IMR-90 (cell line): ENCODE results near the gene KIAA1328. TPM values are rescaled to one million over a fixed set of nuclear protein-coding genes. Genes with fewer than 3 reads are reported as not detected.

Experiments used
- ATAC-seq: fragments of 200-7000 bp; cut with Tn5 transposase; 2 replicates; pipeline ENCODE4 v1.9.1; 2020; ENCODE audit warnings: low read depth, mild to moderate bottlenecking, moderate library complexity
- BruUV-seq: library from RNA; stranded (reverse); fragments of 400-500 nt; replicated peaks from 2 replicates; lab custom pipeline; 2021; lab: Mats Ljungman, UMichigan
- CTCF ChIA-PET: fragments of 300-600 bp; formaldehyde crosslinking; extraction: SDS; loops from one replicate; lab custom pipeline; 2021; ENCODE audit warnings: antibody characterized with exemption; lab: Yijun Ruan, JAX
- POLR2A ChIA-PET: fragments of 300-600 bp; sonication (Branson Sonifier 250); formaldehyde crosslinking; loops from one replicate; lab custom pipeline; 2022; ENCODE audit warnings: antibody characterized with exemption; ENCODE audit not compliant: unreplicated experiment; lab: Charles Lee
- DNase-seq: peaks from one replicate; pipeline ENCODE4 v3.0.0; 2013
- H2AFZ ChIP-seq: replicated peaks from 2 replicates; pipeline ENCODE3; 2013; ENCODE audit warnings: low read length, mild to moderate bottlenecking; ENCODE audit not compliant: poor library complexity
- H2AK5ac ChIP-seq: 2 replicates; pipeline ENCODE4 v1.6.1; 2013; ENCODE audit warnings: low read depth, low read length, inconsistent platforms
- H2AK9ac ChIP-seq: replicated peaks from 2 replicates; pipeline ENCODE3; 2013; ENCODE audit warnings: mild to moderate bottlenecking, low read depth, low read length, moderate library complexity; ENCODE audit not compliant: poor library complexity
- H2BK120ac ChIP-seq: 2 replicates; pipeline ENCODE4 v1.6.1; 2013; ENCODE audit warnings: low read depth, low read length, inconsistent platforms
- H2BK15ac ChIP-seq: 3 replicates; pipeline ENCODE4 v1.6.1; 2013; ENCODE audit warnings: low read depth, low read length, inconsistent platforms
- H2BK20ac ChIP-seq: 2 replicates; pipeline ENCODE4 v1.6.1; 2013; ENCODE audit warnings: low read depth, mild to moderate bottlenecking, inconsistent platforms, low read length, moderate library complexity
- H2BK5ac ChIP-seq: 2 replicates; pipeline ENCODE4 v1.6.1; 2013; ENCODE audit warnings: mild to moderate bottlenecking, low read depth, low read length, inconsistent platforms; ENCODE audit not compliant: poor library complexity, severe bottlenecking
- H3K14ac ChIP-seq: replicated peaks from 2 replicates; pipeline ENCODE4 v1.6.1; 2013; ENCODE audit warnings: low read depth, low read length, inconsistent platforms
- H3K18ac ChIP-seq: 2 replicates; pipeline ENCODE4 v1.6.1; 2013; ENCODE audit warnings: low read depth, low read length, control low read depth
- H3K23ac ChIP-seq: 2 replicates; pipeline ENCODE4 v1.6.1; 2013; ENCODE audit warnings: low read depth, low read length, inconsistent platforms
- H3K27ac ChIP-seq: 2 replicates; pipeline ENCODE4 v1.5.1; 2013; ENCODE audit warnings: mild to moderate bottlenecking, control low read depth, low read length; ENCODE audit not compliant: insufficient read depth
- H3K27me3 ChIP-seq: 2 replicates; pipeline ENCODE4 v1.6.1; 2013; ENCODE audit warnings: low read length; ENCODE audit not compliant: control insufficient read depth, insufficient read depth
- H3K36me3 ChIP-seq: 2 replicates; pipeline ENCODE4 v1.6.1; 2013; ENCODE audit warnings: low read length, mixed read lengths; ENCODE audit not compliant: control insufficient read depth, insufficient read depth
- H3K4ac ChIP-seq: 2 replicates; pipeline ENCODE4 v1.6.1; 2013; ENCODE audit warnings: low read depth, low read length, inconsistent platforms
- H3K4me1 ChIP-seq: 2 replicates; pipeline ENCODE4 v1.6.1; 2013; ENCODE audit warnings: low read length, mixed read lengths; ENCODE audit not compliant: control insufficient read depth, insufficient read depth
- H3K4me2 ChIP-seq: 2 replicates; pipeline ENCODE4 v1.6.1; 2013; ENCODE audit warnings: low read depth, mild to moderate bottlenecking, control low read depth, low read length, moderate library complexity
- H3K4me3 ChIP-seq: 2 replicates; pipeline ENCODE4 v1.5.1; 2013; ENCODE audit warnings: low read depth, mild to moderate bottlenecking, control low read depth, low read length, moderate library complexity; ENCODE audit not compliant: insufficient read depth
- H3K56ac ChIP-seq: 2 replicates; pipeline ENCODE4 v1.6.1; 2013; ENCODE audit warnings: low read length, inconsistent platforms; ENCODE audit not compliant: insufficient read depth; ENCODE audit errors: extremely low read depth
- H3K79me1 ChIP-seq, 2 experiments: 2 replicates each; pipeline ENCODE4 v1.6.1; 2013; ENCODE audit warnings: low read length in 2 of 2, inconsistent platforms in 1 of 2, low read depth in 1 of 2
- H3K9ac ChIP-seq: 2 replicates; pipeline ENCODE4 v1.6.1; 2013; ENCODE audit warnings: low read depth, low read length, control low read depth
- H3K9me1 ChIP-seq: 2 replicates; pipeline ENCODE4 v1.6.1; 2013; ENCODE audit warnings: low read length, inconsistent platforms; ENCODE audit not compliant: insufficient read depth
- H3K9me3 ChIP-seq: 2 replicates; pipeline ENCODE4 v1.6.1; 2013; ENCODE audit warnings: low read length; ENCODE audit not compliant: control insufficient read depth, insufficient read depth
- H4K20me1 ChIP-seq: 2 replicates; pipeline ENCODE4 v1.6.1; 2013; ENCODE audit warnings: low read length, inconsistent platforms; ENCODE audit not compliant: insufficient read depth
- H4K5ac ChIP-seq: 2 replicates; pipeline ENCODE4 v1.6.1; 2013; ENCODE audit warnings: mild to moderate bottlenecking, low read depth, low read length, control low read depth
- H4K8ac ChIP-seq, 2 experiments: 2 replicates each; pipeline ENCODE4 v1.6.1; 2013; ENCODE audit warnings: low read depth in 2 of 2, low read length in 2 of 2, control low read depth in 1 of 2, inconsistent platforms in 1 of 2
- H4K91ac ChIP-seq: 2 replicates; pipeline ENCODE4 v1.6.1; 2013; ENCODE audit warnings: low read depth, low read length, inconsistent platforms; ENCODE audit not compliant: insufficient read depth
- CEBPB ChIP-seq: IDR thresholded peaks from 2 replicates; pipeline ENCODE4 v1.6.1; 2012; ENCODE audit warnings: low read depth, low read length, improper control_type of control experiment
- RFX5 ChIP-seq: IDR thresholded peaks from 2 replicates; pipeline ENCODE4 v1.8.0; 2012; ENCODE audit warnings: low read depth, mild to moderate bottlenecking, low read length, moderate library complexity
- WGBS, 2 experiments: methylation state at CpG; one replicate each; pipeline versions ENCODE4 v1.1.5 to v1.1.7; 2013; ENCODE audit warnings: missing lambda C conversion rate in 2 of 2; ENCODE audit not compliant: insufficient read length in 1 of 2; ENCODE audit errors: extremely low coverage in 2 of 2; 5-methylcytosine and 5-hydroxymethylcytosine counted together
- dilution Hi-C: fragments of 300-500 bp; cut with HindIII; formaldehyde crosslinking; loops from one replicate; pipeline ENCODE4 v1.14.3; 2018; ENCODE audit warnings: low sequenced_read_pairs; ENCODE audit not compliant: unreplicated experiment
- in situ Hi-C: fragments of 300-500 bp; cut with MboI; formaldehyde crosslinking; loops from 3 replicates; pipeline ENCODE4 v1.14.3; 2019; ENCODE audit warnings: low sequenced_read_pairs, inconsistent platforms, mixed read lengths
- intact Hi-C: fragments of 100-400 bp; cut with micrococcal nuclease; formaldehyde crosslinking; loops from 2 replicates; pipeline ENCODE4 v1.10.0; 2022
- polyA plus RNA-seq, 3 experiments: library from polyadenylated mRNA; depleted of rRNA; stranded (reverse); fragments of >200 nt; gene quantifications; 2 replicates each; pipeline ENCODE4 v1.2.3, GENCODE V29; 2012; ENCODE audit warnings: low replicate concordance in 1 of 3
- total RNA-seq: library from RNA; depleted of rRNA; stranded (reverse); fragments of >200 nt; gene quantifications from 2 replicates; pipeline ENCODE4 v1.2.3, GENCODE V29; 2012

KIAA1328 gene
- total and polyA plus RNA-seq, 2 of the 4 experiments (the other 2 are of a cell fraction): 2.4 to 7.0 TPM

DNA sequence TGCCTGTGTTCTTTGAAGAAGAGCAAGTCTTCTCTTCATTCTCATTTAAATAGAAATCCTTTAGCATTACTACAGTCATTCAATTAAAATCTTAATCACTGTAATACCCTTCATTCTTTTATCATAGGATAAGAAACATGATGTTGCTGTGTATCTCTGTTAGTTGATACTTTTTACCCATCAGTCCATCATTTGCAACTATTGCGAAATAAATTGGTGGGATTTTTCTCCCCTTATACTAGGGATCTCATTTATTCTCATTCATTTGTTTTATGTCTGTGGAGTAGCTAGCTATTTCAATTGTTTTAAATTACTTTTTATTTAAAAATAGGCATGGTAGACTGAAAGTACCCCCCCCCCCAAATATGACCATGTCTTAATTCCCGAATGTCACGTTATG is 235.3 kb downstream of the KIAA1328 start:
- Histone ChIP-seq H4K20me1 (no peaks in the 10 kb centered on the region), H3K79me1 (no peaks in the 10 kb centered on the region), H2BK15ac (no peak overlapping the region), H4K91ac (no peak overlapping the region), H4K8ac (no peak overlapping the region), H3K23ac (no peak overlapping the region), H3K14ac (no peak overlapping the region), H2AK5ac (no peak overlapping the region), H3K9ac (no peak overlapping the region), H3K27ac (no peak overlapping the region), H3K4me2 (no peak overlapping the region), H3K36me3 (no peaks in the 10 kb centered on the region), H2BK20ac (no peak overlapping the region), H3K9me1 (no peaks in the 10 kb centered on the region), H3K56ac (no peak overlapping the region), H3K18ac (no peak overlapping the region), H3K4ac (no peak overlapping the region), H2AK9ac (no peak overlapping the region), H3K4me3 (no peak overlapping the region), H3K27me3 (no peaks in the 10 kb centered on the region), H3K4me1 (no peaks in the 10 kb centered on the region), H3K9me3 (no peaks in the 10 kb centered on the region), H2BK120ac (no peak overlapping the region), H2BK5ac (no peak overlapping the region), H2AFZ (no peak overlapping the region), H4K5ac (no peak overlapping the region)
- no peak for DNase-seq
- in situ Hi-C loops: no loop called here
- intact Hi-C loops: no loop called here
- no TSS peak for BruUV-seq
- TF ChIP-seq CEBPB (peak; percentile 92), RFX5 (no peak)
- ChIA-PET CTCF (no interaction called here), POLR2A (no interaction called here)
- dilution Hi-C loops: no loop called here
- no CpG with 5 or more reads among the region's 3 CpGs for WGBS, 2 experiments
- ATAC-seq: no peak
